Gastroesophageal sphincter (tissue), 4 donors: ENCODE data around the gene KCNMB2. TPM values are rescaled to one million over a fixed set of nuclear protein-coding genes. Genes with fewer than 3 reads are reported as not detected.
"Not testable (repeated sequence)": the region's sequence is repeated elsewhere in the genome, so short reads cannot be mapped to it uniquely, and the experiment has no call there.

Experiments used
- ATAC-seq: fragments of 150-250 bp; one replicate; pipeline ENCODE4 v1.9.1; 2016; ENCODE audit warnings: mild to moderate bottlenecking, moderate library complexity
- H3K27ac ChIP-seq, 4 donors: fragments of 200-600 bp; sonication (generic) in 3 of 4; 1 replicate in 3 of 4; 2 replicates in 1 of 4; pipeline ENCODE4 v1.5.1; 2016 to 2019
- H3K27me3 ChIP-seq: fragments of 200-600 bp; sonication (generic); one replicate; pipeline ENCODE4 v1.5.1; 2019
- H3K36me3 ChIP-seq, 2 donors: fragments of 200-600 bp; sonication (generic); one replicate each; pipeline ENCODE4 v1.5.1; 2019; ENCODE audit warnings: control low read depth in 1 of 2
- H3K4me1 ChIP-seq, 3 donors: fragments of 200-600 bp; sonication (generic); 1 replicate in 2 of 3; 2 replicates in 1 of 3; pipeline ENCODE4 v1.5.1; 2016 to 2019; ENCODE audit warnings: control low read depth in 2 of 3
- H3K4me3 ChIP-seq, 2 donors: fragments of 200-600 bp; sonication (generic); one replicate each; pipeline ENCODE4 v1.5.1; 2019; ENCODE audit warnings: mild to moderate bottlenecking in 1 of 2, moderate library complexity in 1 of 2
- H3K9me3 ChIP-seq, 3 donors: fragments of 200-600 bp; sonication (generic); one replicate each; pipeline ENCODE4 v1.5.1; 2017 to 2019; ENCODE audit warnings: control low read depth in 2 of 3
- CTCF ChIP-seq, 4 experiments: fragments of 200-600 bp in 2 of 4; fragments of 450-650 bp in 2 of 4; sonication (generic) in 1 of 4; IDR thresholded peaks; one replicate each; pipeline ENCODE4 v1.5.1; 2017 to 2019; ENCODE audit warnings: antibody characterized with exemption in 4 of 4, mild to moderate bottlenecking in 2 of 4, moderate library complexity in 2 of 4
- EP300 ChIP-seq: sonication (generic); formaldehyde crosslinking; IDR thresholded peaks from one replicate; pipeline ENCODE4 v1.6.1; 2017; ENCODE audit warnings: antibody characterized with exemption, mild to moderate bottlenecking
- POLR2A ChIP-seq, 2 donors: fragments of 450-650 bp; IDR thresholded peaks; one replicate each; pipeline ENCODE4 v1.6.1; 2017; ENCODE audit warnings: antibody characterized with exemption in 2 of 2, mild to moderate bottlenecking in 2 of 2, moderate library complexity in 1 of 2
- POLR2AphosphoS5 ChIP-seq: sonication (generic); formaldehyde crosslinking; IDR thresholded peaks from one replicate; pipeline ENCODE4 v1.6.1; 2017; ENCODE audit warnings: antibody characterized with exemption
- WGBS, 2 donors: methylation state at CpG; one replicate each; pipeline ENCODE4 v1.1.5; 2018; ENCODE audit warnings: low coverage in 1 of 2; 5-methylcytosine and 5-hydroxymethylcytosine counted together
- total RNA-seq, 4 donors: library from RNA; depleted of rRNA; stranded (reverse); fragments of >200 nt; gene quantifications; one replicate each; pipeline ENCODE4 v1.1.0, GENCODE V29; 2016

Gene KCNMB2
- total RNA-seq, 4 donors from 2014 or later, result 1.3 TPM; not detected in 3

DNA sequence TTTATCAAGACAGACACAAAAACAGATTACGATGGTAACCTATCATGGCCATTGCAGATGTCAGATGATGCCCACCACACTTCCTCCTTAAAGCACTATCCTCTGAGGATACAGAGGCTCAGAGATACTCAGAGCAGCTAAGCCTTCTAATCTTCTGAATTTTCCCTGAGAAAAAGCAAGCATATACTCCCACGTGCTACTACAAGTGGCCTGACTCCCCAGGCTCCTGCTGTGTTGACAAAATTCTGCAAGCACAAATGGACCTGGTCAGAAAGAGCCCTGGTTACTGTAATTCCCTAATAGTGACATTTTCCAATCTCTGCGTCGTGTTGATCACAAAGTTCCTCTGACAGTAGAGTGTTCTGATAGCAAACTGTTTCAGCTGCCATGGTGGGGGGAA lies 207.1 kb downstream of the KCNMB2 start:
- Histone ChIP-seq H3K4me1 (no peaks in the 10 kb centered on the region), H3K9me3 (no peaks in the 10 kb centered on the region), H3K27me3 (no peaks in the 10 kb centered on the region), H3K4me3 (no peak overlapping the region), H3K36me3 (no peaks in the 10 kb centered on the region), H3K27ac (no peak overlapping the region)
- 75 to 89% methylated on average over 3 to 4 of the region's 4 CpGs for WGBS, 2 donors
- no peak for ATAC-seq
- TF ChIP-seq CTCF (IDR thresholded peaks at IDR 0.05) (no peak), POLR2AphosphoS5 (no peak), EP300 (no peak), POLR2A (IDR thresholded peaks at IDR 0.05) (no peak)

GRCh38 chr3:178745861-178746655 lies 209.8 kb downstream of the KCNMB2 start:
- H3K27ac ChIP-seq, H3K27me3 ChIP-seq, H3K4me1 ChIP-seq, ATAC-seq, H3K36me3 ChIP-seq, H3K9me3 ChIP-seq, H3K4me3 ChIP-seq: not testable (repeated sequence)
- WGBS, 2 donors, result 79 to 90% methylated on average over 2 to 3 of the region's 6 CpGs

- Histone ChIP-seq H3K4me3 (no peak overlapping the region), H3K27me3 (no peaks in the 10 kb centered on the region), H3K36me3 (no peaks in the 10 kb centered on the region), H3K27ac (no peak overlapping the region), H3K9me3 (no peaks in the 10 kb centered on the region), H3K4me1 (no peaks in the 10 kb centered on the region)
- no peak for TF ChIP-seq EP300
- TF ChIP-seq POLR2AphosphoS5, result no peak
- TF ChIP-seq POLR2A (IDR thresholded peaks at IDR 0.05), result no peak
- TF ChIP-seq CTCF (IDR thresholded peaks at IDR 0.05), result no peak
- ATAC-seq, result no peak
- WGBS, 2 donors, result 86 to 94% methylated on average over 3 of the region's 3 CpGs
Measured at GRCh38 chr3:178748874-178749273, 212.6 kb downstream of the KCNMB2 start.

GRCh38 chr3:178749471-178749870 lies 213.2 kb downstream of the KCNMB2 start:
- Histone ChIP-seq H3K27ac (no peak overlapping the region), H3K9me3 (no peaks in the 10 kb centered on the region), H3K4me1 (no peaks in the 10 kb centered on the region), H3K27me3 (no peaks in the 10 kb centered on the region), H3K36me3 (no peaks in the 10 kb centered on the region), H3K4me3 (no peak overlapping the region)
- no peak for ATAC-seq
- TF ChIP-seq POLR2AphosphoS5 (no peak), CTCF (IDR thresholded peaks at IDR 0.05) (no peak), EP300 (no peak), POLR2A (IDR thresholded peaks at IDR 0.05) (no peak)
- 78 to 100% methylated on average over 2 of the region's 2 CpGs for WGBS, 2 donors

DNA sequence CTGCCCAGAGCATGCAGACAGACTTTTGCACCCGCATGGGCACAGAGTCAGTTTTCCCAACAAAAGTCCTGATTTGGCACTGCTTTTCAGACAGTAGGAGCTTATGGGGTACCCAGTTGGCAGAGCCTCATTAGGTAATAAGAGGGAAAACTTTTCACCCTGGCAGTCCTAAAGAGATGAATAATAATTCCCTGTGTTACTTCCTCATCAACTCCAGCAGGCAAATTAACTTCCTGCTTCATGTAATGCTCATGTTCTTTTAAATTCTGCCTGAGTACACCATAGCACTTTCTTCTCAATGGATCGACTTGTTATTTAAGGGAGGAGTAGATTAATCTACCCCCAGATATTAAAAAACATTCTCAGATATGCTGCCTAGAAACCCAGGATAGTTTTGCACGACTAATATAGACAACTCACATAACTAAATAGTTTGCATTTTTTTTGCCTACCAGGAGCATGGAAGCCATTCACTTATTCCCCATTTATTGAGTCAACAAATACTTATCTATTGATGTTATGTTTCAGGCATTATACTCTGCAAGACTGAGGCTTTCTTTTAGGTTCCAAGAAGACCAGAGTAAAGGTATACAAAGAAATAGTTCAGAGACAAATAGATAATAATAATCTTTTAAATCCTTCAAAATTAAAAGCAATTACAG lies 214.5 kb downstream of the KCNMB2 start:
- no peak overlapping the region for H3K4me3 ChIP-seq
- no peak for ATAC-seq
- no peaks in the 10 kb centered on the region for H3K36me3 ChIP-seq
- WGBS, 2 donors, result 40 to 45% methylated on average over 2 of the region's 3 CpGs
- no peaks in the 10 kb centered on the region for H3K27me3 ChIP-seq
- no peaks in the 10 kb centered on the region for H3K9me3 ChIP-seq
- H3K4me1 ChIP-seq, result no peaks in the 10 kb centered on the region
- TF ChIP-seq POLR2A (IDR thresholded peaks at IDR 0.05) (no peak), CTCF (IDR thresholded peaks at IDR 0.05) (no peak), EP300 (no peak), POLR2AphosphoS5 (no peak)
- H3K27ac ChIP-seq, result no peak overlapping the region
